GM23338 (cell line): ENCODE measurements around the gene C20orf173. TPM values are rescaled to one million over a fixed set of nuclear protein-coding genes. Genes with fewer than 3 reads are reported as not detected.

Experiments
- ATAC-seq: fragments of 200-7000 bp; cut with Tn5 transposase; 3 replicates; pipeline ENCODE4 v1.9.1; 2020
- DNase-seq: peaks from one replicate; pipeline ENCODE4 v3.0.0-alpha.2; 2015; ENCODE audit warnings: low spot score
- H2AFZ ChIP-seq: fragments of 200-600 bp; sonication (generic); 2 replicates; pipeline ENCODE4 v1.8.0; 2016; ENCODE audit warnings: antibody characterized with exemption, mild to moderate bottlenecking, moderate library complexity
- H3F3A ChIP-seq: fragments of 200-600 bp; sonication (generic); replicated peaks from 2 replicates; pipeline ENCODE4 v1.8.0; 2017; ENCODE audit warnings: antibody characterized with exemption, mixed run types, low read depth
- H3K27ac ChIP-seq: fragments of 200-600 bp; sonication (generic); 2 replicates; pipeline ENCODE4 v1.6.1; 2016; ENCODE audit warnings: low read depth
- H3K27me3 ChIP-seq: fragments of 200-600 bp; sonication (generic); 2 replicates; pipeline ENCODE4 v1.8.0; 2016; ENCODE audit warnings: mild to moderate bottlenecking, mixed run types, moderate library complexity; ENCODE audit not compliant: insufficient read depth
- H3K36me3 ChIP-seq: fragments of 200-600 bp; sonication (generic); 2 replicates; pipeline ENCODE4 v1.8.0; 2016; ENCODE audit warnings: mild to moderate bottlenecking; ENCODE audit not compliant: insufficient read depth
- H3K4me1 ChIP-seq: fragments of 200-600 bp; sonication (generic); 2 replicates; pipeline ENCODE4 v1.8.0; 2016; ENCODE audit warnings: mild to moderate bottlenecking, moderate library complexity; ENCODE audit not compliant: insufficient read depth
- H3K4me2 ChIP-seq: fragments of 200-600 bp; sonication (generic); 2 replicates; pipeline ENCODE4 v1.7.1; 2017; ENCODE audit warnings: mixed run types
- H3K4me3 ChIP-seq: fragments of 200-600 bp; sonication (generic); 2 replicates; pipeline ENCODE4 v1.6.1; 2016; ENCODE audit warnings: mixed run types
- H3K79me2 ChIP-seq: fragments of 200-600 bp; sonication (generic); replicated peaks from 2 replicates; pipeline ENCODE4 v1.8.0; 2017; ENCODE audit warnings: mild to moderate bottlenecking; ENCODE audit not compliant: insufficient read depth
- H3K9me2 ChIP-seq: fragments of 200-600 bp; sonication (generic); 2 replicates; pipeline ENCODE4 v1.8.0; 2017; ENCODE audit not compliant: insufficient read depth
- H4K20me1 ChIP-seq: fragments of 200-600 bp; sonication (generic); replicated peaks from 2 replicates; pipeline ENCODE4 v1.8.0; 2017; ENCODE audit warnings: mild to moderate bottlenecking; ENCODE audit not compliant: insufficient read depth
- H3K27ac Mint-ChIP-seq: 2 replicates; pipeline ENCODE4 v1.8.0; 2020; ENCODE audit warnings: inconsistent platforms, mild to moderate bottlenecking, moderate library complexity, mixed read lengths
- H3K27me3 Mint-ChIP-seq: 3 replicates; pipeline ENCODE4 v1.8.0; 2022; ENCODE audit warnings: low read depth, mild to moderate bottlenecking, moderate library complexity, mixed read lengths, inconsistent platforms; ENCODE audit not compliant: insufficient read depth, poor library complexity
- H3K36me3 Mint-ChIP-seq: 3 replicates; pipeline ENCODE4 v1.8.0; 2021; ENCODE audit warnings: low read depth, mild to moderate bottlenecking, inconsistent platforms, moderate library complexity, mixed read lengths
- H3K4me1 Mint-ChIP-seq: 3 replicates; pipeline ENCODE4 v1.8.0; 2020; ENCODE audit warnings: mild to moderate bottlenecking, inconsistent platforms, mixed read lengths
- H3K4me3 Mint-ChIP-seq: 3 replicates; pipeline ENCODE4 v1.8.0; 2021; ENCODE audit warnings: moderate library complexity, mild to moderate bottlenecking, inconsistent platforms, mixed read lengths
- H3K9me3 Mint-ChIP-seq: 3 replicates; pipeline ENCODE4 v1.8.0; 2020; ENCODE audit warnings: moderate library complexity, mild to moderate bottlenecking, inconsistent platforms, mixed read lengths
- CREB1 ChIP-seq: fragments of 250-450 bp; sonication (Bioruptor Pico); IDR thresholded peaks from 2 replicates; pipeline ENCODE4 v1.5.0; 2020; ENCODE audit warnings: low read depth, mild to moderate bottlenecking, moderate library complexity
- ETS1 ChIP-seq: IDR thresholded peaks from 2 replicates; pipeline ENCODE4 v1.6.1; 2016; ENCODE audit warnings: antibody characterized with exemption
- EZH2 ChIP-seq: fragments of 200-600 bp; sonication (generic); IDR thresholded peaks from one replicate; pipeline ENCODE4 v1.8.0; 2017; ENCODE audit warnings: antibody characterized with exemption, mild to moderate bottlenecking, low read depth; ENCODE audit not compliant: unreplicated experiment
- EZH2phosphoT487 ChIP-seq: fragments of 200-600 bp; sonication (generic); IDR thresholded peaks from one replicate; pipeline ENCODE4 v1.8.1; 2018; ENCODE audit warnings: antibody characterized with exemption; ENCODE audit not compliant: unreplicated experiment
- NANOG ChIP-seq: IDR thresholded peaks from 2 replicates; pipeline ENCODE4 v1.6.1; 2016; ENCODE audit warnings: antibody characterized with exemption, borderline replicate concordance
- POLR2AphosphoS5 ChIP-seq: IDR thresholded peaks from 2 replicates; pipeline ENCODE4 v1.6.1; 2016; ENCODE audit warnings: antibody characterized with exemption, low read depth
- REST ChIP-seq: IDR thresholded peaks from one replicate; pipeline ENCODE4 v1.6.1; 2018; ENCODE audit warnings: antibody characterized with exemption; ENCODE audit not compliant: unreplicated experiment
- polyA plus RNA-seq: library from polyadenylated mRNA; unstranded; fragments of >200 nt; fragmentation: Nextera tagmentation; extraction: Ambion mirVana; gene quantifications from 2 replicates; pipeline ENCODE4 v1.2.1, GENCODE V29; 2016
- total RNA-seq: library from RNA; depleted of rRNA; stranded (reverse); fragments of >200 nt; shearing (Covaris generic); gene quantifications from 2 replicates; pipeline ENCODE4 v1.2.3, GENCODE V29; 2014

Gene C20orf173
- total and polyA plus RNA-seq, 2 experiments from 2014 or later: not detected

GRCh38 chr20:35499271-35499670 is 30.2 kb downstream of the C20orf173 start:
- Mint-ChIP-seq H3K27ac (no peak overlapping the region), H3K4me3 (no peak overlapping the region), H3K27me3 (peaks cover 6% of the 10 kb centered on the region), H3K4me1 (no peaks in the 10 kb centered on the region), H3K36me3 (peaks cover 68% of the 10 kb centered on the region), H3K9me3 (no peaks in the 10 kb centered on the region)
- H2AFZ ChIP-seq: no peak overlapping the region
- H3K27ac ChIP-seq: no peak overlapping the region
- peaks cover 31% of the 10 kb centered on the region; the same call in 1 of the 2 replicates for H3K36me3 ChIP-seq
- no peaks in the 10 kb centered on the region for H3K4me1 ChIP-seq
- no peaks in the 10 kb centered on the region for H4K20me1 ChIP-seq
- H3K9me2 ChIP-seq: no peaks in the 10 kb centered on the region
- TF ChIP-seq EZH2phosphoT487: no peak
- TF ChIP-seq POLR2AphosphoS5: no peak
- TF ChIP-seq ETS1: no peak
- TF ChIP-seq REST: no peak
- no peak for TF ChIP-seq EZH2
- no peak for TF ChIP-seq NANOG
- H3K27me3 ChIP-seq: no peaks in the 10 kb centered on the region
- H3F3A ChIP-seq: no peaks in the 10 kb centered on the region
- no peak overlapping the region for H3K4me3 ChIP-seq
- H3K4me2 ChIP-seq: no peak overlapping the region
- no peaks in the 10 kb centered on the region for H3K79me2 ChIP-seq
- no peak for DNase-seq
- no peak for ATAC-seq

GRCh38 chr20:35497780-35498189 is 31.7 kb downstream of the C20orf173 start:
- no peak overlapping the region for H3K4me2 ChIP-seq
- no peaks in the 10 kb centered on the region for H3F3A ChIP-seq
- no peaks in the 10 kb centered on the region for H3K9me2 ChIP-seq
- no peaks in the 10 kb centered on the region for H3K4me1 ChIP-seq
- no peaks in the 10 kb centered on the region for H3K79me2 ChIP-seq
- ATAC-seq (no peak), DNase-seq (no peak)
- no peaks in the 10 kb centered on the region for H4K20me1 ChIP-seq
- no peaks in the 10 kb centered on the region for H3K27me3 ChIP-seq
- H3K4me3 Mint-ChIP-seq: no peak overlapping the region
- H3K27ac ChIP-seq: no peak overlapping the region
- no peak overlapping the region for H3K27ac Mint-ChIP-seq
- H3K4me1 Mint-ChIP-seq: no peaks in the 10 kb centered on the region
- no peak overlapping the region for H2AFZ ChIP-seq
- H3K9me3 Mint-ChIP-seq: no peaks in the 10 kb centered on the region
- peaks cover 28% of the 10 kb centered on the region; the same call in 1 of the 2 replicates for H3K36me3 ChIP-seq
- peaks cover 4% of the 10 kb centered on the region for H3K27me3 Mint-ChIP-seq
- no peak overlapping the region for H3K4me3 ChIP-seq
- H3K36me3 Mint-ChIP-seq: peaks cover 71% of the 10 kb centered on the region
- no peak for TF ChIP-seq CREB1
